Measurements from ENCODE around the gene TINCR. TPM values are rescaled to one million over a fixed set of nuclear protein-coding genes. Genes with fewer than 3 reads are reported as not detected.
"Not testable (repeated sequence)": the region's sequence is repeated elsewhere in the genome, so short reads cannot be mapped to it uniquely, and the experiment has no call there.

Gene TINCR
- total and polyA plus RNA-seq, 10 donors, result 0.05 to 0.73 (median 0.26) TPM; not detected in 2

- Histone ChIP-seq H3K36me3 (peaks cover 3 to 93% (median 90%) of the 10 kb centered on the region in 6 donors), H3K9me3 (no peaks in the 10 kb centered on the region), H3K4me3 (no peak overlapping the region), H3K27me3 (replicated peaks in 1 of 7) (no peaks in the 10 kb centered on the region), H3K27ac (no peak overlapping the region), H3K4me1 (peaks cover 0 to 15% (median 0%) of the 10 kb centered on the region in 6 donors)
- TF ChIP-seq POLR2AphosphoS5 (IDR thresholded peaks at IDR 0.05) (peak in 2 of 3 donors; percentile 23 to 32), POLR2A (IDR thresholded peaks at IDR 0.05) (no peak), CTCF (IDR thresholded peaks at IDR 0.05 in 8 of 11, conservative IDR thresholded peaks at IDR 0.05 in 3 of 11) (no peak)
- intact Hi-C loops (cut with DNase I; ENCODE audit: low total_unique reads), result no loop called here
- DNase-seq, result no peak
- 92 to 98% (median 95%) methylated on average over 16 of the region's 16 CpGs for WGBS, 5 donors
Observed at GRCh38 chr19:5609881-5610448, 42.2 kb upstream of the TINCR start.

- H3K27me3 ChIP-seq (replicated peaks in 1 of 7); intact Hi-C loops (cut with DNase I; ENCODE audit: low total_unique reads); H3K4me3 ChIP-seq; H3K27ac ChIP-seq; DNase-seq; H3K9me3 ChIP-seq: not testable (repeated sequence)
- H3K36me3 ChIP-seq, result peaks cover 6 to 93% (median 90%) of the 10 kb centered on the region in 6 donors
- WGBS, 5 donors, result 96 to 100% (median 97%) methylated on average over 5 to 9 of the region's 9 CpGs
- H3K4me1 ChIP-seq, result peaks cover 0 to 15% (median 0%) of the 10 kb centered on the region in 6 donors
Observed at GRCh38 chr19:5608766-5609165, 41.0 kb upstream of the TINCR start.

GRCh38 chr19:5608291-5608690 is 40.5 kb upstream of the TINCR start:
- no peak for DNase-seq
- no peak overlapping the region for H3K4me3 ChIP-seq
- TF ChIP-seq CTCF (IDR thresholded peaks at IDR 0.05 in 8 of 11, conservative IDR thresholded peaks at IDR 0.05 in 3 of 11) (no peak), POLR2A (IDR thresholded peaks at IDR 0.05) (no peak), POLR2AphosphoS5 (IDR thresholded peaks at IDR 0.05) (no peak)
- intact Hi-C loops (cut with DNase I; ENCODE audit: low total_unique reads), result no loop called here
- no peaks in the 10 kb centered on the region for H3K27me3 ChIP-seq (replicated peaks in 1 of 7)
- no peaks in the 10 kb centered on the region for H3K9me3 ChIP-seq
- 93 to 97% (median 95%) methylated on average over 9 to 10 of the region's 10 CpGs for WGBS, 5 donors
- H3K36me3 ChIP-seq, result peaks cover 6 to 93% (median 90%) of the 10 kb centered on the region in 6 donors
- no peak overlapping the region for H3K27ac ChIP-seq
- H3K4me1 ChIP-seq, result peaks cover 0 to 15% (median 0%) of the 10 kb centered on the region in 6 donors

- DNase-seq, result no peak
- Histone ChIP-seq H3K9me3 (no peaks in the 10 kb centered on the region), H3K4me1 (peaks cover 0 to 15% (median 0%) of the 10 kb centered on the region in 6 donors), H3K27me3 (replicated peaks in 1 of 7) (no peaks in the 10 kb centered on the region), H3K36me3 (peaks cover 3 to 93% (median 90%) of the 10 kb centered on the region in 6 donors), H3K27ac (no peak overlapping the region), H3K4me3 (no peak overlapping the region)
- 89 to 95% (median 93%) methylated on average over 16 of the region's 16 CpGs for WGBS, 5 donors
- TF ChIP-seq CTCF (IDR thresholded peaks at IDR 0.05 in 8 of 11, conservative IDR thresholded peaks at IDR 0.05 in 3 of 11) (no peak), POLR2AphosphoS5 (IDR thresholded peaks at IDR 0.05) (no peak), POLR2A (IDR thresholded peaks at IDR 0.05) (no peak)
- intact Hi-C loops (cut with DNase I; ENCODE audit: low total_unique reads), result no loop called here
Observed at GRCh38 chr19:5607318-5608275, 39.8 kb upstream of the TINCR start.
